Heart left ventricle (tissue), 16 donors: Measurements from ENCODE around the gene DYSF. TPM values are rescaled to one million over a fixed set of nuclear protein-coding genes. Genes with fewer than 3 reads are reported as not detected.
A peak's percentile ranks its signal among the peaks of the same experiment; 100 is the strongest.

Experiments used
- ATAC-seq, 4 donors: fragments of 200-7000 bp; cut with Tn5 transposase; one replicate each; pipeline ENCODE4 v1.9.1; 2020 to 2022; ENCODE audit warnings: moderate library complexity in 4 of 4, mild to moderate bottlenecking in 3 of 4, moderate number of reproducible peaks in 1 of 4
- DNase-seq, 5 donors: peaks; one replicate each; pipeline ENCODE4 v3.0.0-alpha.2; 2020
- H3K27ac ChIP-seq, 12 donors: fragments of 200-600 bp; sonication (generic) in 4 of 12; one replicate each; pipeline versions ENCODE4 v1.5.0 to v1.8.0; 2016 to 2022; ENCODE audit warnings: mild to moderate bottlenecking in 2 of 12
- H3K27me3 ChIP-seq, 9 donors: fragments of 200-600 bp; sonication (generic) in 2 of 9; one replicate each; pipeline versions ENCODE4 v1.5.1 to v1.8.0; 2016 to 2022; ENCODE audit warnings: mild to moderate bottlenecking in 3 of 9
- H3K36me3 ChIP-seq, 9 donors: fragments of 200-600 bp; sonication (generic) in 2 of 9; one replicate each; pipeline versions ENCODE4 v1.5.0 to v1.8.0; 2018 to 2022; ENCODE audit warnings: mild to moderate bottlenecking in 2 of 9
- H3K4me1 ChIP-seq, 12 donors: fragments of 200-600 bp; sonication (generic) in 4 of 12; one replicate each; pipeline versions ENCODE4 v1.5.0 to v1.8.0; 2016 to 2022; ENCODE audit warnings: mild to moderate bottlenecking in 3 of 12
- H3K4me3 ChIP-seq, 12 donors: fragments of 200-600 bp; sonication (generic) in 4 of 12; one replicate each; pipeline versions ENCODE4 v1.5.0 to v1.8.0; 2017 to 2022; ENCODE audit warnings: mild to moderate bottlenecking in 9 of 12, moderate library complexity in 4 of 12
- H3K9me3 ChIP-seq, 12 donors: fragments of 200-600 bp; sonication (generic) in 4 of 12; one replicate each; pipeline versions ENCODE4 v1.5.0 to v1.8.0; 2016 to 2022; ENCODE audit warnings: mild to moderate bottlenecking in 1 of 12
- POLR2A ChIP-seq, 2 donors: fragments of 450-650 bp; IDR thresholded peaks; one replicate each; pipeline ENCODE4 v1.6.1; 2017; ENCODE audit warnings: antibody characterized with exemption in 2 of 2, mild to moderate bottlenecking in 2 of 2, moderate library complexity in 2 of 2
- WGBS, 4 donors: extraction: QIAGEN DNeasy Blood & Tissue Kit in 2 of 4; methylation state at CpG; one replicate each; pipeline versions ENCODE4 v1.1.5 to v1.1.7; 2013 to 2018; 5-methylcytosine and 5-hydroxymethylcytosine counted together
- intact Hi-C, 10 donors: fragments of 100-400 bp; cut with DNase I; formaldehyde crosslinking; loops; one replicate each; pipeline versions ENCODE4 v1.11.1 to v1.14.2; 2022
- polyA plus RNA-seq, 2 donors: library from polyadenylated mRNA; stranded (reverse); fragments of 200-250 nt; gene quantifications; one replicate each; pipeline ENCODE4 v1.2.3, GENCODE V29; 2013
- total RNA-seq, 9 donors: library from RNA; depleted of rRNA in 2 of 9; stranded (reverse); fragments of >200 nt in 2 of 9; fragmentation: NEBNext Ultra II Directional in 3 of 9; extraction: Animal tissue kit (Norgen Biotek cat#: 25700) in 3 of 9; gene quantifications; one replicate each; pipeline versions ENCODE4 v1.1.0 to v1.2.4, GENCODE V29; 2016 to 2023
- TF ChIP-seq, protein P1 (sequence below), 12 donors: fragments of 200-600 bp; sonication (generic) in 4 of 12; IDR thresholded peaks; one replicate each; pipeline versions ENCODE4 v1.5.0 to v1.8.0; 2018 to 2022; ENCODE audit warnings: antibody characterized with exemption in 12 of 12, mild to moderate bottlenecking in 5 of 12
- donor health status: ischemic (EF 13 %, LVEDD 7.1; RV severe dilation, severe dysfunction).
- donor health status: healthy with polysubstance abuse.
- donor health status: DM: no; HTN: yes; CAD: no.
- donor health status: DM: no; HTN: no; CAD: no.
- donor health status: ischemic (EF 25% LVEDD 6.9; RV normal size, moderate dysfunction).
- donor health status: ischemic (EF 25% LVEDD 5.7; RV mildly dilated, moderate dysfunction).
- donor health status: healthy.
- donor health status: DM: yes; HTN: yes; CAD: no.
- donor health status: ischemic (EF 35%, LVEDD 5.7; RV mildly dilated, moderate dysfunction).
- donor health status: nonischemic (EF 11% LVEDD 7.7; RV severe dilation, severe dysfunction).
- donor health status: DM: yes; HTN: yes; CAD: no.
- donor health status: PGD.
- donor health status: ischemic (EF 29% LVEDD 5.4; RV normal size, mild dysfunction).
- donor health status: nonischemic (EF 23%, LVEDD 6.1; RV moderate dilation, normal function).

Gene DYSF
- total and polyA plus RNA-seq, 11 donors = 25.5 to 99.9 (median 78.6) TPM

DNA sequence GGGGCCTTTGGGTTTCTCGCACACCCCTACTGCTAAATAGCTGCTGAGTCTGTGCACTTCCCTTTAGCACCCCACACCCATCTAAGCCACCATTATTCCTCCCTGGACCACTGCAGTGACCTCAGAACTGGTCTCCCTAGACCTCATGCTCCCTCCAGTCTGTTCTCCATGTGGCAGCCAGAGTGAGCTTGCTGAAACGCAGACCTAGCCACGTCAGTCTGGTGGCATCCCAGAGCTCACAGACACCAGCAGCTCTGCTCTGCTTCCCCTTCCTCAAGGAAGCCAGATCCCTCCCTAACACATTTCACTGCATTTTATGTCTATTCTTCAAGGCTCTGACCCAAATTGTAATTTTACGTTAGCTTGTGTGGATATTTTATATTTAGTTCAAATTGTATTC lies 144.4 kb downstream of the DYSF start:
- intact Hi-C loops = no loop called here
- WGBS, 4 donors = 91 to 95% (median 92%) methylated on average over 4 of the region's 4 CpGs
- TF ChIP-seq, protein P1, sequence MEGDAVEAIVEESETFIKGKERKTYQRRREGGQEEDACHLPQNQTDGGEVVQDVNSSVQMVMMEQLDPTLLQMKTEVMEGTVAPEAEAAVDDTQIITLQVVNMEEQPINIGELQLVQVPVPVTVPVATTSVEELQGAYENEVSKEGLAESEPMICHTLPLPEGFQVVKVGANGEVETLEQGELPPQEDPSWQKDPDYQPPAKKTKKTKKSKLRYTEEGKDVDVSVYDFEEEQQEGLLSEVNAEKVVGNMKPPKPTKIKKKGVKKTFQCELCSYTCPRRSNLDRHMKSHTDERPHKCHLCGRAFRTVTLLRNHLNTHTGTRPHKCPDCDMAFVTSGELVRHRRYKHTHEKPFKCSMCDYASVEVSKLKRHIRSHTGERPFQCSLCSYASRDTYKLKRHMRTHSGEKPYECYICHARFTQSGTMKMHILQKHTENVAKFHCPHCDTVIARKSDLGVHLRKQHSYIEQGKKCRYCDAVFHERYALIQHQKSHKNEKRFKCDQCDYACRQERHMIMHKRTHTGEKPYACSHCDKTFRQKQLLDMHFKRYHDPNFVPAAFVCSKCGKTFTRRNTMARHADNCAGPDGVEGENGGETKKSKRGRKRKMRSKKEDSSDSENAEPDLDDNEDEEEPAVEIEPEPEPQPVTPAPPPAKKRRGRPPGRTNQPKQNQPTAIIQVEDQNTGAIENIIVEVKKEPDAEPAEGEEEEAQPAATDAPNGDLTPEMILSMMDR (IDR thresholded peaks at IDR 0.05) = no peak
- TF ChIP-seq POLR2A (IDR thresholded peaks at IDR 0.05) = no peak
- H3K4me1 ChIP-seq = peaks cover 0 to 3% (median 0%) of the 10 kb centered on the region in 12 donors
- no peaks in the 10 kb centered on the region for H3K9me3 ChIP-seq
- H3K4me3 ChIP-seq = no peak overlapping the region
- no peak for DNase-seq
- no peak overlapping the region for H3K27ac ChIP-seq
- no peak for ATAC-seq
- H3K36me3 ChIP-seq = peaks cover 0 to 75% (median 26%) of the 10 kb centered on the region in 9 donors
- H3K27me3 ChIP-seq = no peaks in the 10 kb centered on the region

DNA sequence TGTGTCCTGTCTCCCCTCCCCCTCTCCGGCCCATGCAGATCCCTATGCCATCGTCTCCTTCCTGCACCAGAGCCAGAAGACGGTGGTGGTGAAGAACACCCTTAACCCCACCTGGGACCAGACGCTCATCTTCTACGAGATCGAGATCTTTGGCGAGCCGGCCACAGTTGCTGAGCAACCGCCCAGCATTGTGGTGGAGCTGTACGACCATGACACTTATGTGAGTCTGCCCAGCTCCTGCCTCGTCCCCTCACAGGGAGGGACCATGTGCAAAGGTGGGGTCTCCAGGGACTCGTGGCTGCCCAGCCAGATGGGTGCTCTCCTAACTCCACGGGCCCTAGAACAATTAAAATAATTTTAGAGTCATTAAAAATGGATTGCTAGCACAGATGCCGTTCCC lies 145.2 kb downstream of the DYSF start:
- DNase-seq (no peak), ATAC-seq (no peak)
- no peaks in the 10 kb centered on the region for H3K9me3 ChIP-seq
- H3K27me3 ChIP-seq = no peaks in the 10 kb centered on the region
- H3K4me3 ChIP-seq = no peak overlapping the region
- intact Hi-C loops = no loop called here
- no peak overlapping the region for H3K27ac ChIP-seq
- 92 to 95% (median 94%) methylated on average over 14 of the region's 14 CpGs for WGBS, 4 donors
- H3K4me1 ChIP-seq = peaks cover 0 to 11% (median 5%) of the 10 kb centered on the region in 12 donors
- TF ChIP-seq, protein P1 (IDR thresholded peaks at IDR 0.05) = no peak
- no peak for TF ChIP-seq POLR2A (IDR thresholded peaks at IDR 0.05)
- peaks cover 0 to 72% (median 23%) of the 10 kb centered on the region in 9 donors for H3K36me3 ChIP-seq

- intact Hi-C loops = no loop called here
- Histone ChIP-seq H3K9me3 (no peaks in the 10 kb centered on the region), H3K4me3 (no peak overlapping the region), H3K36me3 (peaks cover 0 to 67% (median 20%) of the 10 kb centered on the region in 9 donors), H3K27me3 (no peaks in the 10 kb centered on the region), H3K4me1 (peaks cover 1 to 16% (median 9%) of the 10 kb centered on the region in 12 donors), H3K27ac (no peak overlapping the region)
- TF ChIP-seq POLR2A (IDR thresholded peaks at IDR 0.05) = no peak
- TF ChIP-seq, protein P1 (IDR thresholded peaks at IDR 0.05) = no peak
- DNase-seq (no peak), ATAC-seq (no peak)
- WGBS, 4 donors = 88 to 92% (median 89%) methylated on average over 8 of the region's 8 CpGs
These were observed 145.7 kb downstream of the DYSF start for GRCh38 chr2:71599038-71599437.

GRCh38 chr2:71599646-71600236 lies 146.4 kb downstream of the DYSF start:
- intact Hi-C loops = loop anchor here in 2 of 10 donors (5.0 to 10.0 kb wide), 2 partner anchors 52 to 55 kb away; no protein-coding TSS in a partner anchor
- ATAC-seq = no peak
- H3K27me3 ChIP-seq = no peaks in the 10 kb centered on the region
- H3K36me3 ChIP-seq = peaks cover 0 to 61% (median 20%) of the 10 kb centered on the region in 9 donors
- peaks cover 7 to 23% (median 17%) of the 10 kb centered on the region in 12 donors for H3K4me1 ChIP-seq
- no peak for TF ChIP-seq POLR2A (IDR thresholded peaks at IDR 0.05)
- TF ChIP-seq, protein P1 (IDR thresholded peaks at IDR 0.05) = no peak
- peak in 2 of 5 donors; percentile 16 to 33 for DNase-seq
- 94 to 96% (median 95%) methylated on average over 13 of the region's 13 CpGs for WGBS, 4 donors
- no peak overlapping the region for H3K27ac ChIP-seq
- H3K9me3 ChIP-seq = no peaks in the 10 kb centered on the region
- H3K4me3 ChIP-seq = no peak overlapping the region
